Left colon (tissue), 2 donors: Measurements from ENCODE around the gene CCL23. TPM values are rescaled to one million over a fixed set of nuclear protein-coding genes. Genes with fewer than 3 reads are reported as not detected.
"Not testable (repeated sequence)": the region's sequence is repeated elsewhere in the genome, so short reads cannot be mapped to it uniquely, and the experiment has no call there.

Source experiments
- ATAC-seq: fragments of 200-7000 bp; cut with Tn5 transposase; one replicate; pipeline ENCODE4 v1.9.1; 2020; ENCODE audit warnings: mild to moderate bottlenecking, moderate library complexity
- DNase-seq, 2 donors: peaks; one replicate each; pipeline ENCODE4 v3.0.0-alpha.2; 2020
- intact Hi-C, 2 donors: fragments of 100-400 bp; cut with DNase I in 1 of 2; cut with micrococcal nuclease in 1 of 2; formaldehyde crosslinking; loops; one replicate each; pipeline versions ENCODE4 v1.11.2 to v1.14.0; 2022; cut with DNase I, micrococcal nuclease
- long read RNA-seq: library from polyadenylated mRNA; unstranded; transcript quantifications from one replicate; pipeline ENCODE4 v2.0.0, GENCODE V29; 2021
- total RNA-seq, 2 donors: library from RNA; stranded (reverse); fragmentation: NEBNext Ultra II Directional; extraction: Animal tissue kit (Norgen Biotek cat#: 25700); gene quantifications; one replicate each; pipeline ENCODE4 v1.2.1, GENCODE V29; 2021
- donor health status: DM: no; HTN: no; CAD: no.
- donor health status: DM: yes; HTN: yes; CAD: no.

Gene CCL23, protein sequence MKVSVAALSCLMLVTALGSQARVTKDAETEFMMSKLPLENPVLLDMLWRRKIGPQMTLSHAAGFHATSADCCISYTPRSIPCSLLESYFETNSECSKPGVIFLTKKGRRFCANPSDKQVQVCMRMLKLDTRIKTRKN
- 1 to 10 TPM in 1 of 2 donors, not detected in 1; 3.7 TPM for total RNA-seq
- long read RNA-seq: 0 reads

DNA sequence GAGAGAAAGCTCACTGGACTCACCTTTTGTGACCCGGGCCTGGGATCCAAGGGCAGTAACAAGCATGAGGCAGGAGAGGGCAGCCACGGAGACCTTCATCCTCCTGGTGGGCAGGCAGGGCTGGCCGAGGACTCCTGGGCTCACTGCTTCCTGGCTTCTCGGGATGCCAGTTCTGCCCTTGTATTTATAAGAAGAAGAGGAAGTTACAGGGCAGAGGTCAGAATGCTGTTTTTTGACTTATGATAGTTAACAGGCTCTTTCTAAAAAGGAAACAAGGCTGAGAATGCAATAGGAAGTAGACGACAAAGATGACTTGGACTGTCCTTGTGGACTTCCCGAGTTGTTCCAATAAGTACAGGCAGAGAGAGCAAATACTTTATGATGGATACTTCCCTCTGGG lies at the start of gene CCL23:
CCL23 (minus strand) TSS at position 174 of the 400 bp plus-strand sequence; CDS start at position 99, 75 bp downstream.
- peak; percentile 52 for ATAC-seq
- DNase-seq: no peak
- intact Hi-C loops: no loop called here

DNA sequence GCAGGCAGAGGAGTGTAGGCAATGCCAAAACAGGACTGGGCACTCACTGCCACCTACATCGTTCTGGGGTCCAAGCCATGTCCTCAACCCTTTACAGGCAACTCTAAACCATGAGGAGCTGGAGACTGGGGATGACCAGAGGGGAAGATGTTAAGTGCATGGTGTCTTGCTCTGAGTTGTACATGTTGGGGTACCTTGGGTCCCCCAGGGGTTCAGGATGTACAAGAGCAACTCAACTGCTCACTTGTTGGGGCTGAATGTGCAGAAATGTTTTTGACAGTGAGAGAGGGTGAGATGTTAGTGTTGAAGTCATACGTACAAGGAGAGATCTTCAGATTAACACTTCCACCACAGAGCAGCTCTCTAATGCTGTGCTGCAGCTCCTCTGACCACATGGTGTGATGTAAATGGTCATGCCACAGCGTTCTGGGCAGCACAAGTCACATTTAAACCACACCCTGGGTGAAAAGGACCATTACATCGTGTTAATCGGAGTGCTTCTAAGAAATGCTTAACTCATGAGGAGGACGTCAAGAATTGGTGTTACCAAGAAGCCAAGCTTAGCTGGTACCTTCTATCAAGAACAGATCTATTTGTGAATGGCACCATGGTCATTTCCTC lies 48.7 kb upstream of the CCL23 start:
- peak; percentile 18 for ATAC-seq
- intact Hi-C loops: no loop called here
- no peak for DNase-seq

DNA sequence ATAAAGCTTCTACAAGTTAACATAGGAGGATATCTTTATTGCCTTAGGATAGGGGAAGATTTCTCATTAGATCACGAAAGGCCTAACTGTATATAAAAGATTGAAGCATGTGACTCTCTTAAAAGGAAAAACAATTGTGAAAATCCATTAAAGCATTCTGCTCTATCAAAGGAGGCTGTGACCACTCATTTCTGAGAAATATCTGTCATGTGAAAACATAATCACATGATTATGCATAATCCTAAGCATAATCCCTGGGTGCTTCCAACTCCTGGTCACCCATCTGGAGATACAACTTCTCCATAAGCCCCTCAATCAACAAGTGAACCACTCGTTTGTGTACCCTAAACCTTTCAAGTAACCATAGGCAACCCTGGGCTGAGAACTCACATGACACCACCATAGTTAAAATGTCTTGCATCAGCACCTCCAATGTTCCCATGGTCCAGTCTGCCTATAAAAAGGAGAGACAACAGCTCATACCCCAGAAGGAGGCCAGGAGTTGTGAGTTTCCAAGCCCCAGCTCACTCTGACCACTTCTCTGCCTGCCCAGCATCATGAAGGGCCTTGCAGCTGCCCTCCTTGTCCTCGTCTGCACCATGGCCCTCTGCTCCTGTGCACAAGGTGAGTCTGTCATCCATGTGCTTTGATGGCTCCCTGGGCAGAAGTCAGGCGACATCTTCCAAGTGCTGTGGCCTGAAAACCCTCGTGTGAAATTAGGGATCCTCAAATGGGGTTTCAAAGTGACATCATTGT lies 46.2 kb upstream of the CCL23 start, which contains the start of gene CCL18:
CCL18 (plus strand) TSS at position 487 of the 756 bp plus-strand sequence; CDS start at position 558, 71 bp downstream.
- no peak for DNase-seq
- intact Hi-C loops: no loop called here
- ATAC-seq: no peak

GRCh38 chr17:36060816-36061215 lies 43.0 kb upstream of the CCL23 start:
- no peak for ATAC-seq
- intact Hi-C loops: no loop called here
- DNase-seq: no peak

DNA sequence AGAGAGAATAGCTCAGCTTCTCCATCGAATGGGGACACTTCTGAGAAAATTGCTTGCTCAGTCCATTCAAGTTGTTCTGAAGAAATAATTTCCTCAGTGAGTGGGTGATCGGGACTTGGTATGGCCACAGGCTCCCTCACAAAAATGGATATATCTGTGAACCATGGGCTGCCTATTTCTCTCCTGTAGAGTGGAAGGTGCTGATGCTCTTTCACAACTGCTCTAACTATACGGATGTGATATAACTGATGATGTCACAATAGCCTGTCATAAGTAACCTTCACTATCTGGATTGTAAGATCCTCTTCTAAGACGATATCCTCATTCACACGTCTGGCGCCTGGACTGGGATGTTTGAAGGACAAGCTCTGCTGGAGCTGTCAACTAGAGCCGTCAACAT lies 41.6 kb upstream of the CCL23 start:
- ATAC-seq (no peak), DNase-seq (no peak)
- intact Hi-C loops: no loop called here

- no peak for DNase-seq
- no peak for ATAC-seq
- intact Hi-C loops: no loop called here
Observed at GRCh38 chr17:36057911-36058310, 40.1 kb upstream of the CCL23 start.

- no peak for ATAC-seq
- DNase-seq: no peak
- intact Hi-C loops: no loop called here
Observed at GRCh38 chr17:36055921-36056520, 38.2 kb upstream of the CCL23 start.

DNA sequence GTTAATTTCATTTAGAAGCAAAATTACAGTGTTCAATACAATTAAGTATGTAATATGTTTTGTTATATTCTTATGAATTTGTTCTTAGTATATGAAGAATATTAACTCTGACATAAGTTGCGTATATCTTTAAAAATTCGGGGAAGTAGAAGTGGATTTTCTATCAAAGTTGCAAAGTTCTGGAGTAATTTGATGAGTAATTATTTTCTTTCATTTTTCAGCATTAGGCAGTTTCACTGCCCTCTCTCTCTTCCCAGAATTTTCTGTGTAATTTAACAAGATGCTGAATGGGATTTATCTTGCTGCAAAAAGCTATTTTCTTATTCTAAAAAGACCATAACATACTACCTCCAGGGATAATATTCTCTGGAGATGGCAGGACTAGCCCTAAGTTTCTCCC lies 37.4 kb upstream of the CCL23 start:
- DNase-seq (no peak), ATAC-seq (no peak)
- intact Hi-C loops: no loop called here

GRCh38 chr17:36049643-36050042 lies 31.9 kb upstream of the CCL23 start:
- intact Hi-C loops: no loop called here
- no peak for ATAC-seq
- no peak for DNase-seq

GRCh38 chr17:36048066-36048465 lies 30.3 kb upstream of the CCL23 start:
- no peak for ATAC-seq
- intact Hi-C loops: no loop called here
- DNase-seq: no peak

DNA sequence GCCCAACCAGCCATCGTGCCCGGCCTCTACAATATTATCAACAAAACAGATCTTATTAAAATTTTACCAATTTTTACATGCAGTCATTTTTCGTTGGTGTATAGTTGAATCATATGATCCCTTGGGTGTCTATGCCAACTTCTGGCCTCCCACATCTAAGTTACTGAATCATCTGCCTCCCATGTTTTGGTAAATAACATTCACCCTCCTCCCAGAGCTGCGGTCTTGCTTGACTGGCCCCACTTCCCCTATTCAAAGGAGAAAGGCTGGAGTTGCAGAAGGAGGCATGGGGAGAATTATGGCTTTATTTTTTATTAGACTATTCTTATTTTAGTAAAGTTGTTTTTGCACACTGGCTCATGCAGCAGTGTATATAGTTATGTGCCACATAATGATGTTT lies 18.5 kb upstream of the CCL23 start:
- intact Hi-C loops: no loop called here
- ATAC-seq (no peak), DNase-seq (no peak)

DNA sequence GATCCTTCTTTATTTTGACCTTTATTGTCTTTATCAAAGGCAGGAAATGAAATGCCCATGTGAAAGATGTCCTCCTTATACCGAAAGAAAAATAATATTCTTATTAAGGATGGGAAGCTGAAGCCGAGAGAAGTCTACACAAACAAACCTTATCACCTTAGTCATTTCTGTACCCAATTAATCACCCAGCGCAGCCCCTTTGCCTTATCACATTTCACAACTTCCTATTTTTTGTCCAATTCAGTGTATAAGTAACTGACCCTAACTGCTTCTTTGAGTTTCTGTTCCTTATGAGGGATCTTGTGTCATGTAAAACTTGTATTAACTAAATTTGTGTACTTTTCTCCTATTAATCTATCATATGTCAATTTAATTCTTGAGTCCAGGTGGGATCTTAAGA lies 16.4 kb upstream of the CCL23 start:
- intact Hi-C loops: no loop called here
- ATAC-seq (no peak), DNase-seq (no peak)

- peak; percentile 86 for ATAC-seq
- DNase-seq: no peak
- intact Hi-C loops: no loop called here
Observed at GRCh38 chr17:36030956-36031355, 13.2 kb upstream of the CCL23 start.

- no peak for DNase-seq
- no peak for ATAC-seq
- intact Hi-C loops: no loop called here
Observed at GRCh38 chr17:36027761-36028160, 10.0 kb upstream of the CCL23 start.

- ATAC-seq (no peak), DNase-seq (no peak)
- intact Hi-C loops: no loop called here
Observed at GRCh38 chr17:36024106-36024869, 6.5 kb upstream of the CCL23 start.

- no peak for ATAC-seq
- DNase-seq: no peak
- intact Hi-C loops: no loop called here
Observed at GRCh38 chr17:36019423-36019822, 1.7 kb upstream of the CCL23 start.

GRCh38 chr17:36016555-36016954 lies 1.2 kb downstream of the CCL23 start:
- ATAC-seq (no peak), DNase-seq (no peak)
- intact Hi-C loops: no loop called here

GRCh38 chr17:36015895-36016294 lies 1.9 kb downstream of the CCL23 start:
- ATAC-seq, intact Hi-C loops: not testable (repeated sequence)

GRCh38 chr17:36014946-36015345 lies 2.8 kb downstream of the CCL23 start:
- intact Hi-C loops: no loop called here
- ATAC-seq (no peak), DNase-seq (no peak)

More at GRCh38 chr17:36015895-36016294, 1.9 kb downstream of the CCL23 start:
- DNase-seq: not testable (repeated sequence)
